Globus pallidus (tissue), 1 donor: ENCODE measurements around the gene SLC17A7.
A peak's percentile ranks its signal among the peaks of the same experiment; 100 is the strongest.

Experiments used
- DNase-seq: peaks from one replicate; pipeline ENCODE4 v3.0.0-alpha.2; 2015; ENCODE audit warnings: low spot score

SLC17A7 gene

DNA sequence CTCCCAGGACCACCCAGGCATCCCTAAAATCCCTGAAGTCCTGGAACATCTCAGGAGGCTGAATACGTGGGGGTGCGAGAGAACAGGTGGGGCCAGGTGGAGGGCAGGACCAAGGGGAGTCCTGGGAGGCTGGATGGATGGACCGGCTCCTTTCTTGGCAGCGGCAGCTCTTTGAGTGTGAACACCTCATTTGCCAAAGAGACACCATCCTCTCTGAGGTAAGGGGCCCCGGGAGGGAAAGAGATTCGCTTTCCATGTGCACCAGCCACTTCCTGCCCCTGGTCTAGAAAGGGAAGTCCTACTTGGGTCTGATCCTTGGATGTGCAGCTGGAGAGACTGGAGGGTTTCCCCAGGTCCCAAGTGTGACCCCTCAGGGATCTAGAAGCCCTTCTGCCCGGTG lies 34.2 kb downstream of the SLC17A7 start:
- DNase-seq, result no peak

DNA sequence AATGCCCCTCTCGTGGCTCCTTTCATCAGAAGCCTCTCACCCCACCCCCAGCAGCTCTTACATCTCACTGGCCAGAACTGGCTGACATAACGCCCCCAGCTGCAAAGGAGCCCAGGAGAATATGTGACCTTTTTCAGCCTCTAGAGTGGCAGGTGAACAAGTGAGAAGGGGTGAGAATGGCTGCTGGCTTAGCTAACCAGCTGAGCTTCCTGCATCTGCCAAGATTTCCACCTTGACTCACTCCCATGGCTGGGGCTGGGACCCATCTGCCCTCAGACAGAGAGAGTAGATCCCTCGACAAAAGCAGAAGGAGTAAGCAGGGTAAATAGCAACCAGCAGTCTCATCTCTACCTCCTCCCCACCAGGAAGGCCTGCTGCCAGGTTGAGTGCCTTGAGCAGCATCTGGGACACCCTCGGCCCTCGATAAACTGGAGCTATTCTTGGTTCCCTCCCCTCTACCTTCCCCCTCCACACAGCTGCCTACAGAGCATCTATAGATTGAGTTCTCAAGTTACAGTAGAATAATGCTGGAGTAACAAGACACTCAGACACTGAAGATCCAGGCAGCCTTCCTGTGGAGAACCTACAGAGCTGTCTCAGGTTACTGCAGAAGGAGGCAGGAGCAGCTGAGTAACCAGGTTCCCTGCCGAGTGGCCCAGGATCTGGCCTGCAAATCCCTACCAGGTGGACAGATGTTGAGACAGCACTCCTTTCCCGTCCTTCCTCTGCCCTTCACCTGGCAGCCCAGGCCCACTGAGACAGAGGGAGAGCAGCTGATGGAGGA lies 37.7 kb downstream of the SLC17A7 start:
- no peak for DNase-seq

DNA sequence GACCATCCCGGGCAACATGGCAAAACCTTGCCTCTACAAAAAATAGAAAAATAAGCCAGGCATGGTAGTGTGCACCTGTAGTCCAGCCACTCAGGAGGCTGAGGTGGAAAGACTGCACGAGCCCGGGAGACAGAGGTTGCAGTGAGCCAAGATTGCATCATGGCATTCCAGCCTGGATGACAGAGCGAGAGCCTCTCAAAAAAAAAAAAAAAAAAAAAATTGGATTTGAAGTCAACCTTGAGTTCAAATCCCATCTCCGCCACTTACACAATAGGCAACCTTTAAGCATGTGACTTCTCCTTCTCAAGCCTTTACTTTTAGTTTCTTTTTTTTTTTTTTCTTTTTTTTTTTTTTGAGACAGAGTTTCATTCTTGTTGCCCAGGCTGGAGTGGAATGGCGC lies 41.3 kb downstream of the SLC17A7 start:
- no peak for DNase-seq

DNA sequence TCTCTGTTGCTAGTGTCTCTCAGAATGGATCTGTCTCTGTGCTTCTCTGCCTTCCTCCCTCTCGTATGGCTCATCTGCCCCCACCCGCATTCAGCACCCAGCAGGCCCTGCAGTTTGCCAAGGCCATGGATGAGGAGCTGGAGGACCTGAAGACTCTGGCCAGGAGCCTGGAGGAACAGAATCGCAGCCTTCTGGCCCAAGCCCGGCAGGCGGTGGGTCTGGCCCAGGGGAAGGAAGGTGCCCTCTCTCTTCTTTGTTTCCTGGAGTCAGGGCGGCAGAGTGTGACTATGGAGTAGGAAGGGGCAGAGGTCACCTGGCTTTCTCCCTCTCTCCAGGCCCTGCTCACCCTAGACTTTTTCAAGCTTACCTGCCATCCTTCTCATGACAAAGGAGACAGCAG lies 42.4 kb downstream of the SLC17A7 start:
- DNase-seq, result no peak

GRCh38 chr19:49398001-49398615 lies 43.2 kb downstream of the SLC17A7 start:
- DNase-seq, result no peak

- no peak for DNase-seq
Observed at GRCh38 chr19:49396738-49397505, 44.4 kb downstream of the SLC17A7 start.

GRCh38 chr19:49395581-49396407 lies 45.5 kb downstream of the SLC17A7 start:
- no peak for DNase-seq

DNA sequence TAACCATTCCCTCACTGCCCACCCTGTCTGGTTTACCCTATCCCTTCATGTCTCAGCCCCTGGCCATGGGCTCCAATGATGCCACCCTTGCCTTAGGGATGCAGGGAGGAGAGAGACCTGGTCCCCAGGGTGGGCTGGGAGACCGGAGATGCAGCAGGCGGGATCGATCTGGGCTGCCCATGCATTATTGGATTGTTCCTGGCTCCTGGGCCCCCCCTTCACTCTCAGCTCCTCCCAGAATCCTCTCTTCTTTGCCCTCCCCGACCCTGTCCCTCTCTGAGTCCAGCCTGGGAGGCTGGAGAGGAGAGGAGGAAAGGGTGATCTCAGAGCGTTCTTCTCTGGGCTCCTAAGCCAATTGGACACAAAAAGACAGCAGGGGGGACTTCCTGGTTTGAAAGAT lies 47.4 kb downstream of the SLC17A7 start:
- no peak for DNase-seq

- DNase-seq, result peak; percentile 40
Observed at GRCh38 chr19:49391581-49392399, 49.5 kb downstream of the SLC17A7 start.

DNA sequence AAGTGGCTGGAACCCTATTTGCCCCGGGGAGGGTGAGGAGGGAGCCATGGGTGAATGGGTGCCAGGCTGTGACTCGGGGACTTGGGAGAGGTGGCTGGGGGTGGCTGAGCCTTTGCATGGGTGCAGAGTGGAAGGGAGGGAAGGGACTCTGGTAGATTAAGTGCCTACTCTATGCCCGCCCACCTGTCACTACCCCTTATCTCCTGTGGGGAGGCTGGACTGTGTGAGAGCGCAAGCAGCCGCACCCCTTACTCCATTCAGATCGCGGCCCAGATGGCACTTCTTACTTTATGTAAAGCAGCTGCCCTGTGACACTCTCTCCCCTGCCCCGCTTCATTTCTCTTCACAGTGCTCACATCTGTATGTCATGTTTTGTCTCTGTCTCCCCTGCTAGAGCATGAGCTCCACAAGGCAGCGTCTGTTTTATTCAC lies 50.4 kb downstream of the SLC17A7 start:
- DNase-seq, result no peak

DNA sequence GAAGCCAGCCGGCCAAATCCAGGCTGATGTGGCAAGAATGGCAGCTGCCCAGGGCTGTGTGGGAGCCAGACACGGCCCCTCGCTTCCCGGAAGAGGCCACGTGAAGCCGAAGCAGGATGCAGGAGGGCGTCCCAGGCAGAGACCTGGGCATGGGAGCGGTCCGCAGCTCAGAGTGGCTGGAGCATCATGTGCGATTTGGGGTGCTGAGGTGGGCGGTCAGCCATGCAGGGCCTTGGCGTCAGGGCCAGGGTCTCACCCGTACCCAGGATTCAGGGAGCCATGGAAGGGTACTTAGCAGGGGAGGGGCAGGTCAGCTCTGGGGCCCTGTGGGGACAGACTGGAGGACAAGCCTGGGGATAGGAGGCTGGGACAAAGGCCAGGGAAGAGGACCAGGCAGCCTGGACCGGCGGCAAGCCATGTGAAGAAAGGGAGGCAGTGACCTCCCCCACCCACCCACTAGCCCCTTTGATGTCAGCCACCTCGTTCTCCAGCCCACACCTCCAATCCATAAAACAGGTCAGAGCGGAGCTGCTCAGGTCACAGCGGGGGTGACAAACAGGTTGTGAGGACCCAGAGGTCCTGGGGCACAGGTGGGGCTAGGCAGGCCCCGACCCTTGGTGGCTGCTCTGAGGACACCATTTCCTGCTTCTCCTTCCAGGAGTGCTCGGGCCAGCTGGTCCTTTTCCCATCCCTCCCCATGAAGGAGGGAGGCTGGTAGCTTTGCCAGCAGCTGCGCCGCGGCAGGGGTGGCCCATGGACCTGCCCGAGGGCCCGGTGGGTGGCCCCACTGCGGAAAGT lies 51.0 kb downstream of the SLC17A7 start:
- DNase-seq, result no peak

DNA sequence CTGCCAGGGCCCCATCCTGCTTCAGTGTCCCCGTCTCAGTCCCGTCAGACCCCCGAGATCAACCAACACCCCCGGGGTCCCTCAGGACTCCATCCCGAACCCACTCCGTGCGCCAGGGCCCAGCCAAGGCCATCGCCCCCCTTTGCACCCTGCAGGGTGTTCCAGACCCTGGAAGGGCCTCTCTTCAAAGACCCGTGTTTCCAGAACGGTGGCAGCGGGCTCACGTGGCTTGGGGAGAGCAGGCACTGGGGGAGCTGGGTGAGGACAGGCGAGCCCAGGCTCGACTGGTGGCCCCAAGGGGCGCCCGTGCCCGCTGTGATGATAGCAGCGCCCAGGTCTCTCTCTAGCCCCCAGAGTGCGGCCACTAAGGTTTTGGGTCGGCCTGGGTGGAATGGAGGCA lies 51.9 kb downstream of the SLC17A7 start:
- DNase-seq, result no peak

DNA sequence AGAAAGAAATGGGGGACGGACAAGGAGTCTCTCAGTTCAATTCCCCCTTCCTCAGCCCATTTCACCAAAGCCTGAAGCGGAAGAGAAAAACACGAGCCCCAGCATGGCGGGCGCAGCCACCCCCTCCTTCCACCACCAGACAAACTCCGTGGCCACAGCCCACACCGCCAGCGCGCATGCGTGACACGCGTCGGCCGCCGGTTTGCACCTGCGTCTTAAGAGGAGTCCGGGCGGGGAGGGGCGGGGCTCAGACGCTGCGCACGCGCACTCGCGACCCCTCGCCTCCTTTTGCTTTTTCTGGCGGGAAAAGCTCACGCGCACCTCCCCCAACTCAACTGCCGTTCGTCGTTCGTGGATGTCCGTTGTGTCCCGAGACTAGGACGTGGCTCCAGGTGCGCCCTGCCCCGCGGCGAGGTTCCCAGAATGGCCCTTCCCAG lies 53.4 kb downstream of the SLC17A7 start, which contains the start of gene KASH5:
KASH5 (plus strand) TSS at position 314 of the 437 bp plus-strand sequence. CDS start 2,635 bp downstream, outside the sequence.
- DNase-seq, result peak; percentile 46

DNA sequence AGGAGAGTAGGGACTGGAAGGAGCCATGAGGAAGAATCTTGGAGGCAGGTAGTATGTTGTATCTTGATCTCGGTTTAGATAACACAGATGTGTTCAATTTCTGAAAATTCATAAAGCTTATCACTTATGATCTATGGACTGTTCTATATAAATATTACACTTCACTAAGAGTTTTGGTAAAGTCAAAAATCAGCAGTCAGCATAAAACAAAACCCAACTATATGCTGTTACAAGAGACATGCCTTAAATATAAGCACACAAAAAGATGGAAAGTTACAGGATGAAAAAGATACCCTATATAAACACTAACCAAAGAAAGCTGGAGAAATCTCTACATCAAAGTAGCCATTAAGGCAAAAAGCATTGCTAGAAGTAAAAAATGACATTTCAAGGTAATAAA lies 57.7 kb downstream of the SLC17A7 start:
- no peak for DNase-seq

- DNase-seq, result no peak
Observed at GRCh38 chr19:49382639-49383038, 58.7 kb downstream of the SLC17A7 start.

DNA sequence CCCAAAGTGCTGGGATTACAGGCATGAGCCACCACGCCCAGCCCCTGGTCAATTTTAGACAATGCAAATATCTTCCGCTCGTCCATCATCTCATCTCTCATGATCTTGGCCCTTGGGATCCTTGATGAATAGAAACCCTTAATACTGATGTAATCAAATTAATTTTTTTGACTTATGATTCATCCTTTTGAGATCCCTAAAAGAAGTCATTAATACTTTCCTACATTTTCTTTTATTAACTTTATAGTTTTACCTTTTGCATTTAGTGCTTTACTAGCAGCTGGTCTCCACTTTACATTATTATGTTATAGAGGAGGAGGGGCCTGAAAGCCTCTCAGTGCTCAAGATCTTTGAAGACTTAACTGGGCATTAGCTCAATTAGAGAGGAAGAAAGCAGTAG lies 60.9 kb downstream of the SLC17A7 start:
- DNase-seq, result no peak
